Stomach (tissue), 19 donors: ENCODE results near the gene RPS17. TPM values are rescaled to one million over a fixed set of nuclear protein-coding genes. Genes with fewer than 3 reads are reported as not detected.

Experiments used
- DNase-seq, 2 donors: peaks; one replicate each; pipeline versions ENCODE4 v3.0.0 to v3.0.0-alpha.2; 2013 to 2019
- H3K27ac ChIP-seq, 5 donors: fragments of 200-600 bp in 4 of 5; sonication (generic) in 4 of 5; one replicate each; pipeline ENCODE4 v1.5.1; 2013 to 2019; ENCODE audit warnings: mild to moderate bottlenecking in 1 of 5, moderate library complexity in 1 of 5
- H3K27me3 ChIP-seq, 3 donors: fragments of 200-600 bp; sonication (generic); one replicate each; pipeline ENCODE4 v1.5.1; 2017 to 2019; ENCODE audit warnings: mixed run types in 1 of 3
- H3K36me3 ChIP-seq, 4 donors: fragments of 200-600 bp; sonication (generic); 1 replicate in 3 of 4; 2 replicates in 1 of 4; pipeline ENCODE4 v1.5.1; 2016 to 2019
- H3K4me1 ChIP-seq, 4 donors: fragments of 200-600 bp; sonication (generic); one replicate each; pipeline ENCODE4 v1.5.1; 2016 to 2019
- H3K4me3 ChIP-seq, 4 donors: fragments of 200-600 bp; sonication (generic) in 3 of 4; one replicate each; pipeline ENCODE4 v1.5.1; 2016 to 2019; ENCODE audit warnings: mild to moderate bottlenecking in 1 of 4
- H3K9me3 ChIP-seq, 4 donors: fragments of 200-600 bp; sonication (generic); one replicate each; pipeline ENCODE4 v1.5.1; 2016 to 2019
- CTCF ChIP-seq, 7 experiments: fragments of 450-650 bp in 4 of 7; fragments of 200-600 bp in 3 of 7; sonication (generic) in 3 of 7; IDR thresholded peaks; one replicate each; pipeline ENCODE4 v1.5.1; 2016 to 2019; ENCODE audit warnings: antibody characterized with exemption in 7 of 7, control low read depth in 2 of 7, mild to moderate bottlenecking in 1 of 7
- EP300 ChIP-seq: sonication (generic); formaldehyde crosslinking; IDR thresholded peaks from one replicate; pipeline ENCODE4 v1.6.1; 2017; ENCODE audit warnings: antibody characterized with exemption
- POLR2A ChIP-seq, 4 donors: fragments of 450-650 bp; IDR thresholded peaks; one replicate each; pipeline ENCODE4 v1.6.1; 2016; ENCODE audit warnings: antibody characterized with exemption in 4 of 4, control low read depth in 2 of 4, mild to moderate bottlenecking in 1 of 4, moderate library complexity in 1 of 4
- POLR2AphosphoS5 ChIP-seq, 3 donors: sonication (generic); formaldehyde crosslinking; IDR thresholded peaks; one replicate each; pipeline ENCODE4 v1.6.1; 2016; ENCODE audit warnings: antibody characterized with exemption in 3 of 3
- WGBS, 5 donors: extraction: QIAGEN DNeasy Blood & Tissue Kit in 3 of 5; methylation state at CpG; one replicate each; pipeline versions ENCODE4 v1.1.5 to v1.1.7; 2013 to 2018; 5-methylcytosine and 5-hydroxymethylcytosine counted together
- intact Hi-C: fragments of 100-400 bp; cut with DNase I; formaldehyde crosslinking; loops from one replicate; pipeline ENCODE4 v1.15.1; 2023; ENCODE audit warnings: low total_unique reads
- long read RNA-seq, 10 donors: transcript quantifications; one replicate each; lab custom pipeline, GENCODE V29; 2026
- polyA plus RNA-seq, 3 donors: library from polyadenylated mRNA; stranded (reverse); fragments of 200-250 nt; gene quantifications; one replicate each; pipeline ENCODE4 v1.2.3, GENCODE V29; 2013
- total RNA-seq, 5 donors: library from RNA; depleted of rRNA; stranded (reverse); fragments of >200 nt; gene quantifications; one replicate each; pipeline versions ENCODE4 v1.1.0 to v1.2.3, GENCODE V29; 2014 to 2016
- donor health status: healthy with polysubstance abuse.
- donor health status: Bipolar disorder and iron deficiency.
- donor health status: healthy.

Gene RPS17
- 1,000 to 10,000 TPM in 3 of 5 donors, 100 to 1,000 TPM in 2; 364 to 1,880 (median 1,294) TPM for total RNA-seq
- 1,000 to 10,000 TPM; 4,707 to 5,380 (median 4,866) TPM for polyA plus RNA-seq
- long read RNA-seq, donor 1, transcript RPS17-210 (5 exons, 488 nt), result major isoform, 282 of 306 reads
- long read RNA-seq, donor 1, transcript RPS17-204 (2 exons, 760 nt), result minor isoform, 7 of 306 reads
- long read RNA-seq, donor 1, partial matches to known transcripts, result 11 of 306 reads
- long read RNA-seq, donor 1, other reads (novel, unspliced or antisense), result 0 of 306 reads
- long read RNA-seq, donor 2, transcript RPS17-204 (2 exons, 760 nt), result minor isoform, 6 of 361 reads
- long read RNA-seq, donor 2, transcript RPS17-210 (5 exons, 488 nt), result major isoform, 338 of 361 reads
- long read RNA-seq, donor 2, partial matches to known transcripts, result 10 of 361 reads
- long read RNA-seq, donor 2, other reads (novel, unspliced or antisense), result 0 of 361 reads
- long read RNA-seq, donor 3, transcript RPS17-210 (5 exons, 488 nt), result major isoform, 424 of 432 reads
- long read RNA-seq, donor 3, partial matches to known transcripts, result 0 of 432 reads
- long read RNA-seq, donor 3, other reads (novel, unspliced or antisense), result 0 of 432 reads
- long read RNA-seq, donor 4, transcript RPS17-210 (5 exons, 488 nt), result major isoform, 46 of 46 reads
- long read RNA-seq, donor 4, partial matches to known transcripts, result 0 of 46 reads
- long read RNA-seq, donor 4, other reads (novel, unspliced or antisense), result 0 of 46 reads
- long read RNA-seq, donor 5, transcript RPS17-210 (5 exons, 488 nt), result major isoform, 479 of 501 reads
- long read RNA-seq, donor 5, transcript RPS17-203 (2 exons, 580 nt), result minor isoform, 6 of 501 reads
- long read RNA-seq, donor 5, partial matches to known transcripts, result 5 of 501 reads
- long read RNA-seq, donor 5, other reads (novel, unspliced or antisense), result 0 of 501 reads
- long read RNA-seq, donor 6, transcript RPS17-209 (4 exons, 1,909 nt), result minor isoform, 15 of 1,284 reads
- long read RNA-seq, donor 6, transcript RPS17-204 (2 exons, 760 nt), result minor isoform, 16 of 1,284 reads
- long read RNA-seq, donor 6, transcript RPS17-206 (3 exons, 1,877 nt), result minor isoform, 5 of 1,284 reads
- long read RNA-seq, donor 6, transcript RPS17-210 (5 exons, 488 nt), result major isoform, 1,189 of 1,284 reads
- long read RNA-seq, donor 6, partial matches to known transcripts, result 55 of 1,284 reads
- long read RNA-seq, donor 6, other reads (novel, unspliced or antisense), result 0 of 1,284 reads
- long read RNA-seq, donor 7, transcript RPS17-204 (2 exons, 760 nt), result minor isoform, 6 of 511 reads
- long read RNA-seq, donor 7, transcript RPS17-206 (3 exons, 1,877 nt), result minor isoform, 5 of 511 reads
- long read RNA-seq, donor 7, transcript RPS17-210 (5 exons, 488 nt), result major isoform, 479 of 511 reads
- long read RNA-seq, donor 7, partial matches to known transcripts, result 16 of 511 reads
- long read RNA-seq, donor 7, other reads (novel, unspliced or antisense), result 0 of 511 reads
- long read RNA-seq, donor 8, transcript RPS17-203 (2 exons, 580 nt), result minor isoform, 8 of 843 reads
- long read RNA-seq, donor 8, transcript RPS17-210 (5 exons, 488 nt), result major isoform, 814 of 843 reads
- long read RNA-seq, donor 8, partial matches to known transcripts, result 13 of 843 reads
- long read RNA-seq, donor 8, other reads (novel, unspliced or antisense), result 0 of 843 reads
- long read RNA-seq, donor 9, transcript RPS17-210 (5 exons, 488 nt), result major isoform, 556 of 579 reads
- long read RNA-seq, donor 9, partial matches to known transcripts, result 16 of 579 reads
- long read RNA-seq, donor 9, other reads (novel, unspliced or antisense), result 0 of 579 reads
- long read RNA-seq, donor 10, transcript RPS17-204 (2 exons, 760 nt), result minor isoform, 7 of 346 reads
- long read RNA-seq, donor 10, transcript RPS17-209 (4 exons, 1,909 nt), result minor isoform, 7 of 346 reads
- long read RNA-seq, donor 10, transcript RPS17-210 (5 exons, 488 nt), result major isoform, 304 of 346 reads
- long read RNA-seq, donor 10, partial matches to known transcripts, result 25 of 346 reads
- long read RNA-seq, donor 10, other reads (novel, unspliced or antisense), result 0 of 346 reads

GRCh38 chr15:82540055-82540983, at the start of gene RPS17:
RPS17 (minus strand) TSS chr15:82540457; CDS start chr15:82540428, 29 bp downstream.
- WGBS, 5 donors, result 0 to 1% (median 0%) methylated on average over 51 to 81 of the region's 81 CpGs
- DNase-seq, result peak; percentile 98 to 99

GRCh38 chr15:82587805-82588204, 47.5 kb upstream of the RPS17 start:
- Histone ChIP-seq H3K9me3 (no peaks in the 10 kb centered on the region), H3K4me1 (no peaks in the 10 kb centered on the region), H3K36me3 (no peaks in the 10 kb centered on the region), H3K27me3 (no peaks in the 10 kb centered on the region), H3K27ac (no peak overlapping the region), H3K4me3 (no peak overlapping the region)
- TF ChIP-seq CTCF (IDR thresholded peaks at IDR 0.05) (no peak), POLR2A (IDR thresholded peaks at IDR 0.05) (no peak), POLR2AphosphoS5 (IDR thresholded peaks at IDR 0.05) (no peak), EP300 (no peak)
- intact Hi-C loops, result loop anchor here (10.0 kb wide), 1 partner anchor 57 kb away; the partner anchor contains the start of gene CPEB1
- no peak for DNase-seq
- 59 to 68% (median 62%) methylated on average over 4 of the region's 4 CpGs for WGBS, 5 donors

More at GRCh38 chr15:82540055-82540983, at the start of gene RPS17:
- no peaks in the 10 kb centered on the region for H3K9me3 ChIP-seq
- H3K36me3 ChIP-seq, result peaks cover 30 to 50% (median 37%) of the 10 kb centered on the region in 4 donors
- H3K27me3 ChIP-seq, result no peaks in the 10 kb centered on the region
- peak within 1 kb of the TSS; percentile 73 to 98 (median 86) for H3K4me3 ChIP-seq
- H3K27ac ChIP-seq, result peak within 1 kb of the TSS; percentile 90 to 93 (median 92)
- peaks cover 12 to 40% (median 33%) of the 10 kb centered on the region in 4 donors for H3K4me1 ChIP-seq
- intact Hi-C loops, result no loop called here
- TF ChIP-seq POLR2AphosphoS5 (IDR thresholded peaks at IDR 0.05), result peak; percentile 75 to 95 (median 80)
- TF ChIP-seq EP300, result no peak
- peak in 6 of 7 experiments; percentile 60 to 100 (median 98) for TF ChIP-seq CTCF (IDR thresholded peaks at IDR 0.05)
- TF ChIP-seq POLR2A (IDR thresholded peaks at IDR 0.05), result peak in 2 of 4 donors; percentile 81 to 83

GRCh38 chr15:82585072-82585471, 44.8 kb upstream of the RPS17 start:
- H3K4me1 ChIP-seq, result no peaks in the 10 kb centered on the region
- no peaks in the 10 kb centered on the region for H3K9me3 ChIP-seq
- H3K36me3 ChIP-seq, result no peaks in the 10 kb centered on the region
- H3K27me3 ChIP-seq, result no peaks in the 10 kb centered on the region
- H3K4me3 ChIP-seq, result no peak overlapping the region
- H3K27ac ChIP-seq, result no peak overlapping the region
- intact Hi-C loops, result loop anchor here (10.0 kb wide), 1 partner anchor 60 kb away; the partner anchor contains the start of gene CPEB1
- WGBS, 5 donors, result 50 to 56% (median 52%) methylated on average over 3 of the region's 3 CpGs
- DNase-seq, result peak in 1 of 2 donors; percentile 23
- TF ChIP-seq POLR2A (IDR thresholded peaks at IDR 0.05), result no peak
- no peak for TF ChIP-seq EP300
- TF ChIP-seq CTCF (IDR thresholded peaks at IDR 0.05), result no peak
- no peak for TF ChIP-seq POLR2AphosphoS5 (IDR thresholded peaks at IDR 0.05)
